ENCODE results near the gene FAM76B. TPM values are rescaled to one million over a fixed set of nuclear protein-coding genes. Genes with fewer than 3 reads are reported as not detected.

The FAM76B gene
- polyA plus RNA-seq, 3 donors: 7.8 to 46.6 (median 8.2) TPM

DNA sequence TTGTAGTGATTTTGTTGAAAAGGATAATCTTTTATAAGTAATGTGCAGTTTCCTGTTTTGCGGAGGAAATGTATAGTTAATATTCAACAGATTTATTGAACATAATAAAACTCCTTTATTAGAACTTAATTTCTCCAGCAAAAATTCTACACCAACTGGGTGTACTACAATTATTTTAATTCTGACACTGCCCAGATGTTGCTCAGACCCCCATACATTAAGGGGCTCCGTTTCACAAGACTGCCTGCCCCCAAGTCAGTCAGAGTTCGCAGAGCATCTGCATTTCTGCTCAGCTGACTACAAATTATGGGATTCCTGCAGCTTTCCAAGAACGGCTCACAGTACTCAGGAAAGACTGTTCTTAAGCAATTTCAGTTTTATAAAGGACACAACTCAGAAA, 6.9 kb upstream of the FAM76B start:
- H3K4me1 Mint-ChIP-seq: peaks cover 18% of the 10 kb centered on the region

DNA sequence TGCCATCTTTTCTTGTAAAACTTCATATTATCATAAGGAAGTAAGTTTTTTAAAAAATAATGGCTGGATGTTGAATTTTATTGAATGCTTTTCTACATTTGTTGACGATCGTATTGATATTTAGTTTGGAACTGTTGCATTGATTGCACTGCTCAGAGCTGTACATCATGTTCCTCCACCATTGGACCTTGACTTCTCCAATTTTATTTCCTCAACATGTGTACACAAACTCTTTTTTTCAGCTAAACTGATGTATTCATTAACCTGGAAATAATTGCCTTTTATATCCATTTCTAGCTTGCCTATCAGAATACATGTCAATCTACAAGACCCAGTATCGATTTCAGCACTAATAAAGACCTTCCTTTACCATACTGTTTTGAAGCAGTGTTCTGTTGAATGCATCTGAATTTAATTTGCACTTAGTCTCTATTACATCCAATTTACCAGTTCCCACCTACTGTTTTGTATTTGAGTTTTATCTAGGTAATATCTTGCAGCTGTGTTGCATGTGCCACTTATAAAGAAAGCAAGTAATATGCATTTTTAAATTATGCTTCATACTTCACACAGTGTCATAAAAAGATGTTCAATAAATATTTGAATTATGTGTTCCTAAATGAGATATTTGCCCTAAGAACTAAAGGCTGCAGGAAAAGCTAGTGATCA, 6.2 kb upstream of the FAM76B start:
- no peak for DNase-seq
- Histone ChIP-seq H3K9ac (ENCODE audit: insufficient read depth, low read length, poor library complexity, severe bottlenecking) (no peak overlapping the region), H3K27ac (ENCODE audit: low read depth in 1 of 2, low read length in 2 of 2) (no peak overlapping the region), H3K4me3 (replicated peaks in 1 of 3; ENCODE audit: low read depth in 2 of 3, low read length in 3 of 3) (no peak overlapping the region), H4K20me1 (ENCODE audit: insufficient read depth, low read length) (no peaks in the 10 kb centered on the region), H3K79me2 (ENCODE audit: insufficient read depth, low read length) (peaks cover 88% of the 10 kb centered on the region), H2AFZ (ENCODE audit: insufficient read depth, low read depth, low read length, poor library complexity, severe bottlenecking) (no peak overlapping the region), H3K36me3 (replicated peaks in 1 of 2; ENCODE audit: control insufficient read depth in 1 of 2, insufficient read depth in 2 of 2, low read length in 2 of 2) (peaks cover 11 to 17% of the 10 kb centered on the region in 2 donors), H3K9me3 (replicated peaks in 1 of 2; ENCODE audit: control insufficient read depth in 1 of 2, insufficient read depth in 1 of 2, low read length in 2 of 2) (no peaks in the 10 kb centered on the region), H3K27me3 (ENCODE audit: control insufficient read depth in 2 of 2, insufficient read depth in 2 of 2, low read length in 2 of 2) (no peaks in the 10 kb centered on the region), H3K4me1 (ENCODE audit: control insufficient read depth in 1 of 2, insufficient read depth in 2 of 2, low read length in 2 of 2) (peaks cover 9 to 16% of the 10 kb centered on the region in 2 donors), H3K4me2 (replicated peaks; ENCODE audit: extremely low read depth, low read length, poor library complexity, severe bottlenecking) (no peak overlapping the region)
- intact Hi-C loops (cut with micrococcal nuclease): no loop called here
- Mint-ChIP-seq H3K4me1 (peaks cover 20% of the 10 kb centered on the region), H3K4me3 (no peak overlapping the region), H3K27ac (no peak overlapping the region), H3K27me3 (ENCODE audit: low read depth in 3 of 3) (no peaks in the 10 kb centered on the region), H3K9me3 (peaks cover 0 to 1% (median 0%) of the 10 kb centered on the region in 7 donors), H3K36me3 (peaks cover 18 to 19% of the 10 kb centered on the region in 2 donors)
- TF ChIP-seq, protein P1, sequence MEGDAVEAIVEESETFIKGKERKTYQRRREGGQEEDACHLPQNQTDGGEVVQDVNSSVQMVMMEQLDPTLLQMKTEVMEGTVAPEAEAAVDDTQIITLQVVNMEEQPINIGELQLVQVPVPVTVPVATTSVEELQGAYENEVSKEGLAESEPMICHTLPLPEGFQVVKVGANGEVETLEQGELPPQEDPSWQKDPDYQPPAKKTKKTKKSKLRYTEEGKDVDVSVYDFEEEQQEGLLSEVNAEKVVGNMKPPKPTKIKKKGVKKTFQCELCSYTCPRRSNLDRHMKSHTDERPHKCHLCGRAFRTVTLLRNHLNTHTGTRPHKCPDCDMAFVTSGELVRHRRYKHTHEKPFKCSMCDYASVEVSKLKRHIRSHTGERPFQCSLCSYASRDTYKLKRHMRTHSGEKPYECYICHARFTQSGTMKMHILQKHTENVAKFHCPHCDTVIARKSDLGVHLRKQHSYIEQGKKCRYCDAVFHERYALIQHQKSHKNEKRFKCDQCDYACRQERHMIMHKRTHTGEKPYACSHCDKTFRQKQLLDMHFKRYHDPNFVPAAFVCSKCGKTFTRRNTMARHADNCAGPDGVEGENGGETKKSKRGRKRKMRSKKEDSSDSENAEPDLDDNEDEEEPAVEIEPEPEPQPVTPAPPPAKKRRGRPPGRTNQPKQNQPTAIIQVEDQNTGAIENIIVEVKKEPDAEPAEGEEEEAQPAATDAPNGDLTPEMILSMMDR (IDR thresholded peaks at IDR 0.05): no peak
- 100% methylated on average over 2 of the region's 3 CpGs for WGBS (ENCODE audit: insufficient coverage)

More for the DNA sequence above, 6.9 kb upstream of the FAM76B start:
- intact Hi-C loops (cut with micrococcal nuclease): no loop called here
- DNase-seq: no peak
- H3K27me3 ChIP-seq (ENCODE audit: control insufficient read depth in 2 of 2, insufficient read depth in 2 of 2, low read length in 2 of 2): no peaks in the 10 kb centered on the region
- H3K9me3 Mint-ChIP-seq: no peaks in the 10 kb centered on the region
- H3K9ac ChIP-seq (ENCODE audit: insufficient read depth, low read length, poor library complexity, severe bottlenecking): no peak overlapping the region
- no peak overlapping the region for H3K27ac ChIP-seq (ENCODE audit: low read depth in 1 of 2, low read length in 2 of 2)
- no peak overlapping the region for H3K4me2 ChIP-seq (replicated peaks; ENCODE audit: extremely low read depth, low read length, poor library complexity, severe bottlenecking)
- no peaks in the 10 kb centered on the region for H4K20me1 ChIP-seq (ENCODE audit: insufficient read depth, low read length)
- no peak overlapping the region for H2AFZ ChIP-seq (ENCODE audit: insufficient read depth, low read depth, low read length, poor library complexity, severe bottlenecking)
- H3K4me1 ChIP-seq (ENCODE audit: control insufficient read depth in 1 of 2, insufficient read depth in 2 of 2, low read length in 2 of 2): peaks cover 4 to 8% of the 10 kb centered on the region in 2 donors
- no peak overlapping the region for H3K4me3 ChIP-seq (replicated peaks in 1 of 3; ENCODE audit: low read depth in 2 of 3, low read length in 3 of 3)
- no peaks in the 10 kb centered on the region for H3K27me3 Mint-ChIP-seq (ENCODE audit: low read depth in 3 of 3)
- peaks cover 24 to 25% of the 10 kb centered on the region in 2 donors for H3K36me3 Mint-ChIP-seq
- WGBS (ENCODE audit: insufficient coverage): 93% methylated on average over 3 of the region's 4 CpGs
- no peak overlapping the region for H3K27ac Mint-ChIP-seq
- H3K9me3 ChIP-seq (replicated peaks in 1 of 2; ENCODE audit: control insufficient read depth in 1 of 2, insufficient read depth in 1 of 2, low read length in 2 of 2): no peaks in the 10 kb centered on the region
- H3K4me3 Mint-ChIP-seq: no peak overlapping the region
- H3K79me2 ChIP-seq (ENCODE audit: insufficient read depth, low read length): peaks cover 80% of the 10 kb centered on the region
- TF ChIP-seq, protein P1 (IDR thresholded peaks at IDR 0.05): no peak
- H3K36me3 ChIP-seq (replicated peaks in 1 of 2; ENCODE audit: control insufficient read depth in 1 of 2, insufficient read depth in 2 of 2, low read length in 2 of 2): peaks cover 15 to 25% of the 10 kb centered on the region in 2 donors
